Measurements from ENCODE around the gene RANBP6.
A peak's percentile ranks its signal among the peaks of the same experiment; 100 is the strongest.
"Not testable (repeated sequence)": the region's sequence is repeated elsewhere in the genome, so short reads cannot be mapped to it uniquely, and the experiment has no call there.

Gene RANBP6

GRCh38 chr9:6040077-6040476 lies 24.7 kb upstream of the RANBP6 start:
- Histone ChIP-seq H3K4me3 (ENCODE audit: low read depth, low read length) (no peak overlapping the region), H3K27ac (no peak overlapping the region), H3K9me3 (ENCODE audit: severe bottlenecking) (no peaks in the 10 kb centered on the region), H3K36me3 (no peaks in the 10 kb centered on the region), H3K27me3 (ENCODE audit: insufficient read depth, low read depth, severe bottlenecking) (no peaks in the 10 kb centered on the region)
- no peak for DNase-seq
- no peak for TF ChIP-seq CTCF (IDR thresholded peaks at IDR 0.05; ENCODE audit: low read depth, low read length)

DNA sequence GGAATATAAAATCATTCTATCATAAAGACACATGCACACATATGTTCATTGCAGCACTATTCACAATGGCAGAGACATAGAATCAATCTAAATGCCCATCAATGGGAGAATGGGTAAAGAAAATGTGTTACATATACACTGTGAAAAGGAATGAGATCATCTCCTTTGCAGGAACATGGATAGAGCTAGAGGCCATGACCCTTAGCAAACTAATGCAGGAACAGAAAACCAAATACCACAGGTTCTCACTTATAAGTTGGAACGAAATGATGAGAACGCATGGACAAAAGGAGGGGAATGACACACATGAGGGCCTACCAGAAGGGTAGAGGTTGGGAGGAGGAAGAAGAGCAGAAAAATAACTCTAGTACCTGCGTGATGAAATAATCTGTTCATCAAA lies 21.0 kb upstream of the RANBP6 start:
- no peak overlapping the region for H3K4me3 ChIP-seq (ENCODE audit: low read depth, low read length)
- no peak for DNase-seq
- H3K9me3 ChIP-seq (ENCODE audit: severe bottlenecking) = no peaks in the 10 kb centered on the region
- no peak for TF ChIP-seq CTCF (IDR thresholded peaks at IDR 0.05; ENCODE audit: low read depth, low read length)
- no peak overlapping the region for H3K27ac ChIP-seq
- no peaks in the 10 kb centered on the region for H3K27me3 ChIP-seq (ENCODE audit: insufficient read depth, low read depth, severe bottlenecking)
- no peaks in the 10 kb centered on the region for H3K36me3 ChIP-seq

GRCh38 chr9:6034954-6035353 lies 19.5 kb upstream of the RANBP6 start:
- Histone ChIP-seq H3K4me3 (ENCODE audit: low read depth, low read length) (no peak overlapping the region), H3K27ac (no peak overlapping the region), H3K36me3 (no peaks in the 10 kb centered on the region), H3K27me3 (ENCODE audit: insufficient read depth, low read depth, severe bottlenecking) (no peaks in the 10 kb centered on the region), H3K9me3 (ENCODE audit: severe bottlenecking) (no peaks in the 10 kb centered on the region)
- no peak for DNase-seq
- no peak for TF ChIP-seq CTCF (IDR thresholded peaks at IDR 0.05; ENCODE audit: low read depth, low read length)

DNA sequence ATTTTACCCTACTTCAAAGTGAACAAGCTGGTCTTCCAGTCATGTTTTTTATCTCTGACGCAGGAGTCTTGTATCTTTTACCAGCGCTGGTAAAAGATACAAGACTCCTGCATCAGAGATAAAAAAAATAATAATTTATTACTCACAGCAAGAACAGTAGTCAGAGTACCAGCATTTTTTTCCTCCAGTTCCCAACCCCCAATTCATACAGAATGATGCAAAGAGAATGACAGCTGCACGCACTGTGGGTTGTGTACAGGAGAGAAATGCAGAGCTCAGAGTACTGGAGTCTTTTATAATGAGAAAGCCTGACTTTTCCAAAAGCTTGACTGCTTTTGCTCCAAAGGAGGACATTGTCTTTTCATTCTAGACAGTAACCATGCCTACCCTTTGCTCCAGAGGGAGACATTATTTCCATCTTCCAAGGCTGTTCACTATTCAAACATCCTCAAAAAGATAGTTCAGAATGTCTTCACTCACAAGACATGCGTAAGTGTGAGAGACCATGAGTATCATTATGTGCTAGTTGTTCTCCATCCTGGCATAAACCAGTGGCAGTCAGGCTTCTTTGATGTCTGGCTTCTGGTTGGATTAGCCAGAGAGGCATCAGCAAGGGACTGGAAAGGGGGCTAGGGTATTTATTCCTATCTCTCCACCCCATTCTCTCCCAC lies 14.3 kb upstream of the RANBP6 start:
- no peak for TF ChIP-seq CTCF (IDR thresholded peaks at IDR 0.05; ENCODE audit: low read depth, low read length)
- Histone ChIP-seq H3K27me3 (ENCODE audit: insufficient read depth, low read depth, severe bottlenecking) (no peaks in the 10 kb centered on the region), H3K36me3 (no peaks in the 10 kb centered on the region), H3K9me3 (ENCODE audit: severe bottlenecking) (no peaks in the 10 kb centered on the region), H3K4me3 (ENCODE audit: low read depth, low read length) (no peak overlapping the region), H3K27ac (no peak overlapping the region)
- DNase-seq = no peak

GRCh38 chr9:6024035-6024554 lies 8.7 kb upstream of the RANBP6 start:
- peak; percentile 34 for DNase-seq
- peak; percentile 43; the same call in 1 of the 2 replicates for TF ChIP-seq CTCF (IDR thresholded peaks at IDR 0.05; ENCODE audit: low read depth, low read length)
- H3K27ac ChIP-seq = no peak overlapping the region
- no peaks in the 10 kb centered on the region for H3K27me3 ChIP-seq (ENCODE audit: insufficient read depth, low read depth, severe bottlenecking)
- no peaks in the 10 kb centered on the region for H3K36me3 ChIP-seq
- no peak overlapping the region for H3K4me3 ChIP-seq (ENCODE audit: low read depth, low read length)
- H3K9me3 ChIP-seq (ENCODE audit: severe bottlenecking) = no peaks in the 10 kb centered on the region

DNA sequence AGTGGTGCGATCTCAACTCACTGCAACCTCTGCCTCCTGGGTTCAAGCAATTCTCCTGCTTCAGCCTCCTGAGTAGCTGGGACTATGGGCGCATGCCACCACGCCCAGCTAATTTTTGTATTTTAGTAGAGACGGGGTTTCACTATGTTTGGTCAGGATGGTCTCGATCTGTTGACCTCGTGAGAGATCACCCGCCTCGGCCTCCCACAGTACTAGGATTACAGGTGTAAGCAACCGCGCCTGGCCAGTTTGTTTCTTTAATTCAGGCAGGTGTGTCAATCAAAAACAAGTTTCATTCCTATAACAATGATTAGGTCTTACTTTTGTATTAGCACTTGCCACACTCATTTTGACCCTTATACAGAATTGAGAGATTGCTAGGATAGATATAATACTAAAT lies 1.6 kb upstream of the RANBP6 start:
- DNase-seq; H3K27me3 ChIP-seq (ENCODE audit: insufficient read depth, low read depth, severe bottlenecking); H3K4me3 ChIP-seq (ENCODE audit: low read depth, low read length); H3K27ac ChIP-seq; H3K9me3 ChIP-seq (ENCODE audit: severe bottlenecking): not testable (repeated sequence)
- H3K36me3 ChIP-seq = peaks cover 19% of the 10 kb centered on the region
